GM12891 (cell line): ENCODE results near the gene AK4.

ENCODE experiments used
- PAX5 ChIP-seq: IDR thresholded peaks from 2 replicates; pipeline ENCODE4 v1.6.1; 2011; ENCODE audit warnings: low read length, moderate library complexity, mild to moderate bottlenecking; ENCODE audit not compliant: insufficient read depth, severe bottlenecking
- POLR2A ChIP-seq: IDR thresholded peaks from 2 replicates; pipeline ENCODE4 v1.6.1; 2011; ENCODE audit warnings: low read depth, low read length, control low read depth
- POLR2AphosphoS5 ChIP-seq: IDR thresholded peaks from 2 replicates; pipeline ENCODE4 v1.6.1; 2011; ENCODE audit warnings: low read depth, low read length, control low read depth
- TAF1 ChIP-seq: IDR thresholded peaks from 2 replicates; pipeline ENCODE4 v1.6.1; 2011; ENCODE audit warnings: low read depth, low read length, control low read depth

DNA sequence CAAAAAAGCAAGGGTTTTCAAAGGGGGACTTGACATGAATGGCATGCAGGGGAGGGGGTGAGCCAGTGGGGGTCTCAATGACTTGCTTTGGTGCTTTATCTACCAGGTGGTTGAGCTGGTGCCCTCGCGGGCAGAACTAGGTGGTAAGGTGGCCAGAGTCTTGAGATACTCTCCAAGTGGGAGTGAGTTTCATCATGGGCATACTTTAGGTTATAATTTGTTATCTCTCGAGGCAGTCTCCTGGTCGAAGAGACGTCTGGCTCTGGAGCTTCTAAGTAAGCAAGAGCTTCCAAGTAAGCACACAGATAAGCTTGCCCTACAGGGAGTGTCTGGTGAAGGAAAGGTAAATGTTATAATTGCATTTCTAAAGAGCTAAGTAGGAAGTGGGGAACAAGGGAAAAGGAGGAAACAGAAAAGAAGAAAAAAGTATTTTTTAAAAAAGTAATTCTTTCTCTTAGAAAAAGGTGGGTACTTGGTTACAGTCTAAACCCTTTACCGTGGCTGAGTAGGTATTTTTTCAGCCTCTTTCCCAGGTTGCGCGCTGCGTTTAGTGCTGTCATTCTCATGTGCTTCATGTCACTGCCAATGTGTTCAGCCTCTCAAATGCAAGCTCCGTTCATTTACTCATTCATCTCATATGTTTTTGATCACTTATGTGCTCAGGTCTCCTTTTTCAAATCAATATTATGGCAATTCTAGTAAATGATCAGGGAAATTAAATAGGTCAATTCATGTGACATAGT, 129.8 kb downstream of the AK4 start:
- TF ChIP-seq PAX5 (no peak), TAF1 (no peak), POLR2A (no peak), POLR2AphosphoS5 (no peak)
